Upper lobe of left lung (tissue), 4 donors: ENCODE measurements around the gene EMX2.

ENCODE experiments used
- CTCF ChIP-seq, 6 experiments: fragments of 450-650 bp in 4 of 6; fragments of 200-600 bp in 2 of 6; sonication (generic) in 2 of 6; IDR thresholded peaks; one replicate each; pipeline ENCODE4 v1.5.1; 2016 to 2019; ENCODE audit warnings: antibody characterized with exemption in 6 of 6
- POLR2A ChIP-seq, 4 donors: fragments of 450-650 bp; IDR thresholded peaks; one replicate each; pipeline ENCODE4 v1.5.1; 2016 to 2017; ENCODE audit warnings: antibody characterized with exemption in 4 of 4, mild to moderate bottlenecking in 2 of 4

GRCh38 chr10:117581961-117582360 lies 39.4 kb downstream of the EMX2 start:
- TF ChIP-seq POLR2A (IDR thresholded peaks at IDR 0.05): no peak
- no peak for TF ChIP-seq CTCF (IDR thresholded peaks at IDR 0.05)
